Stimulated activated CD4-positive, alpha-beta T cell treated with anti-CD3 and anti-CD28 coated beads, Interleukin-15, amount 100 ng/mL, for 48 hours (primary cell): ENCODE measurements around the gene ZFPM1.

Experiments used
- DNase-seq, 2 donors: peaks; one replicate each; pipeline ENCODE4 v3.0.0-alpha.2; 2020; ENCODE audit warnings: low read depth in 2 of 2

ZFPM1 gene

GRCh38 chr16:88497561-88498462, 44.7 kb downstream of the ZFPM1 start:
- DNase-seq = no peak

- no peak for DNase-seq
Measured at GRCh38 chr16:88498576-88499208, 45.6 kb downstream of the ZFPM1 start.

GRCh38 chr16:88499292-88499691, 46.2 kb downstream of the ZFPM1 start:
- DNase-seq = no peak

- no peak for DNase-seq
Measured at GRCh38 chr16:88499836-88500251, 46.8 kb downstream of the ZFPM1 start.

- no peak for DNase-seq
Measured at GRCh38 chr16:88500255-88500661, 47.2 kb downstream of the ZFPM1 start.

- DNase-seq = no peak
Measured at GRCh38 chr16:88502371-88502770, 49.3 kb downstream of the ZFPM1 start.

GRCh38 chr16:88502776-88503280, 49.7 kb downstream of the ZFPM1 start:
- no peak for DNase-seq

- DNase-seq = no peak
Measured at GRCh38 chr16:88503374-88503770, 50.3 kb downstream of the ZFPM1 start.

- DNase-seq = no peak
Measured at GRCh38 chr16:88503771-88504488, 50.9 kb downstream of the ZFPM1 start.

GRCh38 chr16:88504489-88505404, 51.7 kb downstream of the ZFPM1 start:
- DNase-seq = no peak

GRCh38 chr16:88505405-88506082, 52.5 kb downstream of the ZFPM1 start:
- DNase-seq = peak; percentile 27 to 32

GRCh38 chr16:88506723-88507122, 53.6 kb downstream of the ZFPM1 start:
- DNase-seq = no peak

GRCh38 chr16:88507231-88507743, 54.2 kb downstream of the ZFPM1 start:
- DNase-seq = no peak

- DNase-seq = no peak
Measured at GRCh38 chr16:88508376-88508867, 55.3 kb downstream of the ZFPM1 start.

- DNase-seq = no peak
Measured at GRCh38 chr16:88508868-88509748, 56.0 kb downstream of the ZFPM1 start.

- no peak for DNase-seq
Measured at GRCh38 chr16:88509749-88510069, 56.6 kb downstream of the ZFPM1 start.

- no peak for DNase-seq
Measured at GRCh38 chr16:88510091-88510994, 57.3 kb downstream of the ZFPM1 start.

GRCh38 chr16:88511060-88511459, 58.0 kb downstream of the ZFPM1 start:
- DNase-seq = no peak
